Muscle of back (tissue), 11 donors: ENCODE results near the gene TP53I3. TPM values are rescaled to one million over a fixed set of nuclear protein-coding genes. Genes with fewer than 3 reads are reported as not detected.
"Not testable (repeated sequence)": the region's sequence is repeated elsewhere in the genome, so short reads cannot be mapped to it uniquely, and the experiment has no call there.

Source experiments
- DNase-seq, 3 donors: peaks; one replicate each; pipeline versions ENCODE4 v3.0.0 to v3.0.0-alpha.2; 2013
- polyA plus RNA-seq, 10 donors: library from polyadenylated mRNA; unstranded; fragments of 120-200 nt; gene quantifications; one replicate each; pipeline ENCODE4 v1.2.1, GENCODE V29; 2013; ENCODE audit not compliant: insufficient read length in 10 of 10

TP53I3 gene
- polyA plus RNA-seq, 10 donors = 24.4 to 43.5 (median 34.0) TPM

GRCh38 chr2:24058564-24059271 lies 25.9 kb downstream of the TP53I3 start:
- DNase-seq = no peak

- no peak for DNase-seq
These were observed 28.9 kb downstream of the TP53I3 start for GRCh38 chr2:24055750-24056149.

GRCh38 chr2:24054366-24055010 lies 30.1 kb downstream of the TP53I3 start:
- DNase-seq = no peak

GRCh38 chr2:24052951-24053350 lies 31.7 kb downstream of the TP53I3 start:
- DNase-seq = no peak

GRCh38 chr2:24051833-24052232 lies 32.8 kb downstream of the TP53I3 start:
- DNase-seq = no peak

GRCh38 chr2:24050041-24050979 lies 34.3 kb downstream of the TP53I3 start:
- peak in 2 of 3 donors; percentile 14 to 57 for DNase-seq

- DNase-seq = peak; percentile 11 to 61 (median 27)
These were observed 35.1 kb downstream of the TP53I3 start, which contains the start of gene FKBP1B for GRCh38 chr2:24049485-24050021. Gene FKBP1B, plus strand, starts transcription at chr2:24049741. Its CDS starts 109 bp downstream, at chr2:24049850.

- peak in 1 of 3 donors; percentile 10 for DNase-seq
These were observed 35.7 kb downstream of the TP53I3 start for GRCh38 chr2:24048769-24049484.

GRCh38 chr2:24047703-24048033 lies 37.0 kb downstream of the TP53I3 start:
- DNase-seq = no peak

- DNase-seq = peak; percentile 96 to 98 (median 98)
These were observed 37.5 kb downstream of the TP53I3 start, which contains the start of gene WDCP for GRCh38 chr2:24046930-24047702. Gene WDCP, minus strand, starts transcription at chr2:24047391. Its CDS starts 7,897 bp downstream, at chr2:24039494.

GRCh38 chr2:24046599-24046929 lies 38.1 kb downstream of the TP53I3 start:
- DNase-seq = no peak

GRCh38 chr2:24045511-24046508 lies 38.8 kb downstream of the TP53I3 start:
- no peak for DNase-seq

GRCh38 chr2:24043133-24043532 lies 41.5 kb downstream of the TP53I3 start:
- DNase-seq = not testable (repeated sequence)

- no peak for DNase-seq
These were observed 44.1 kb downstream of the TP53I3 start for GRCh38 chr2:24040511-24040910.

GRCh38 chr2:24038786-24039499 lies 45.7 kb downstream of the TP53I3 start:
- DNase-seq = no peak
